Activated T-helper 17 cell treated with anti-CD3 and anti-CD28 coated beads, Interleukin-2, amount 50 U/mL, for 72 hours (primary cell): ENCODE data around the gene INSIG1. TPM values are rescaled to one million over a fixed set of nuclear protein-coding genes. Genes with fewer than 3 reads are reported as not detected.

Experiments used
- ATAC-seq: fragments of 150-1000 bp; cut with Tn5 transposase; replicated peaks from 2 replicates; pipeline ENCODE4 v1.10.0; 2021; ENCODE audit warnings: mild to moderate bottlenecking, moderate library complexity
- H3K27ac Mint-ChIP-seq: one replicate; pipeline ENCODE4 v1.8.0; 2022; ENCODE audit warnings: mixed read lengths
- H3K27me3 Mint-ChIP-seq: one replicate; pipeline ENCODE4 v1.8.0; 2022; ENCODE audit warnings: mixed read lengths
- H3K36me3 Mint-ChIP-seq: one replicate; pipeline ENCODE4 v1.8.0; 2022; ENCODE audit warnings: low read depth, mild to moderate bottlenecking, mixed read lengths
- H3K4me1 Mint-ChIP-seq: one replicate; pipeline ENCODE4 v1.8.0; 2022; ENCODE audit warnings: mixed read lengths
- H3K4me3 Mint-ChIP-seq: one replicate; pipeline ENCODE4 v1.8.0; 2022; ENCODE audit warnings: mild to moderate bottlenecking, mixed read lengths
- H3K9me3 Mint-ChIP-seq: one replicate; pipeline ENCODE4 v1.8.0; 2022; ENCODE audit warnings: mixed read lengths
- total RNA-seq, 2 donors: library from RNA; stranded (reverse); gene quantifications; one replicate each; pipeline ENCODE4 v1.2.3, GENCODE V29; 2022

Gene INSIG1
- total RNA-seq, 2 donors from 2014 or later: 140 to 216 TPM

DNA sequence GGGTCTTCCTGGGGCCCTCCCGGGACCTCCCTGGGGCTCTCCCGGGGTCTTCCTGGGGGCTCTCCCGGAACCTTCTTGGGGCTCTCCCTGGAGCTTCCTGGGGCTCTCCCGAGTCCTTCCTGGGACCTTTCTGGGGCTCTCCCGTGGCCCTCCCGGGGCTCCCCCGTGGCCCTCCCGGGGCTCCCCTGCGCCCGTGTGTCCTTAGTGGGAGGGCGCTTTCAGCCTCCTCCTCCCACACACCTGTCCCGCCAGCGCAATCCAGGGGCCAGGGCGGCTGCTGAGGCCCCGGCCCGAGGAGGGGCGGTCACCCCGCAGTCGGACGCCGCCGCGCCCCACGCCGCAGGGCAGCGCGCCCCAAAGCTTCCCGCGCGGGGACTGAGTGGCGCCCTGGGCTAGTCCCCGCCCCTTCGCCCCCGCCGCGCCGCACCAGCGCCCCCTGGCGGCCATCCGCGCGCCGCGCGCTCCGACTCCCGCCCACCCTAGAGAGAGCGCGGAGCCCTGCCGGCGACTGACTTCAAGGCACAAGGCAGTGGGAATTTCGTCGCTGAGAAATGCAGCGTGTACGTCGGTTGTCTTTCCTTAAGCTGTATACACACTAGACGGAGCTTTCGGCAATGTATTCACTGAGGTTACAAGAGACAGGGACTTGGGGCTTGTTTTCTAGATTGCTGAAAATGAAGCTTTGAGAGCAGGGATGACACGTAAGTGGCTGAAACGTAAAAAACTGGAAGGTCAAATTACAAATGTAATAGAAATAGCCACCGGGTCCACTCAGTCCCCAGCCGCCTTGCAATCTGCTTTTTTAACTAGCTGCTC, 47.1 kb downstream of the INSIG1 start:
- H3K4me3 Mint-ChIP-seq: peak overlapping the region; percentile 73
- H3K4me1 Mint-ChIP-seq: peaks cover 5% of the 10 kb centered on the region
- H3K9me3 Mint-ChIP-seq: no peaks in the 10 kb centered on the region
- H3K27ac Mint-ChIP-seq: no peak overlapping the region
- H3K36me3 Mint-ChIP-seq: no peaks in the 10 kb centered on the region
- peak; percentile 80 for ATAC-seq
- H3K27me3 Mint-ChIP-seq: peaks cover 10% of the 10 kb centered on the region

DNA sequence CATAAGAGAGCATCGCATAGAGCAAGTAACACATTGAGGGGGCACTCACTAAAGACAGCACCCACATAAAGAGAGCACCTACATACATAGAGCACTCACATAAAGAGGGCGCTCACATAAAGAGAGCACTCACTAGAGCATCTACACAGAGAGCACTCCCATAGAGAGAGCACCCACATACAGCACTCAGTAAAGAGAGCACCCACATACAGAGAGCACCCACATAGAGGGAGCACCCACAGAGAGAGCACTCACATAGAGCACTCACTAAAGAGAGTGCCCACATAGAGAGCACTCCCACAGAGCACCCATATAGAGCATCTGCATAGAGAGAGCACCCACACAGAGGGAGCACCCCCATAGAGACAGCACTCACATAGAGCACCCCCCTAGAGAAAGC, 47.8 kb downstream of the INSIG1 start:
- Mint-ChIP-seq H3K27ac (no peak overlapping the region), H3K4me1 (peaks cover 5% of the 10 kb centered on the region), H3K9me3 (no peaks in the 10 kb centered on the region), H3K4me3 (peak overlapping the region; percentile 73), H3K27me3 (peaks cover 9% of the 10 kb centered on the region), H3K36me3 (no peaks in the 10 kb centered on the region)
- ATAC-seq: no peak

DNA sequence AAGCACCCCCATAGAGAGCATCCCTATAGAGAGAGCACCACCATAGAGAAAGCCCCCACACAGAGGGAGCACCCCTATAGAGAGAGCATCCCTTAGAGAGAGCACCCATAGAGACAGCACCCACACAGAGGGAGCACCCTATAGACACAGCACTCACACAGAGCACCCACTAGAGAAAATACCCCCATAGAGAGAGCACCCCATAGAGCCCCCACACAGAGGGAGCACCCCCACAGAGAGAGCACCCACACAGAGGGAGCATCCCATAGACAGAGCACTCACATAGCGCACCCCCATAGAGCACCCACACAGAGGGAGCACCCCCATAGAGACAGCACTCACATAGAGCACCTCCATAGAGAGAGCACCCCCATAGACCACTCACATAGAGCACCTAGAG, 48.6 kb downstream of the INSIG1 start:
- Mint-ChIP-seq H3K4me3 (no peak overlapping the region), H3K9me3 (no peaks in the 10 kb centered on the region), H3K27me3 (peaks cover 9% of the 10 kb centered on the region)

DNA sequence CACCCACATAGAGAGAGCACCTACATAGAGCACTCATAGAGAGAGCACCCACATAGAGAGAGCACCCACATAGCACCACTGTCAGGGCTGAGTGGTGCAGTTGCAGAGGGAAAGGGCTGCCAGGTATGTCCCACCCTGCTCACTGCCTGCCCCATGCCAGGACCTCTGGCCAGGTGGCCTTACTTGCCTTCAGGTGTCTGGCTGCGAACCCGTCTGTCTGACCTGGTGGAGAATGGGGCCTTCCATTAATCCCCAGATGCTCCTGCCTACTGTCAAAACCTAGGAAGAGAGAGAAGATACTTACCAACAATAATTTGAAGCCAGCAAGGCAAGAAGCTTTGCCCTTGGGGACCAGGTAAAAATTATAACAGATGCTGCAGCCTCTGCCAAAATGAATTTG, 51.1 kb downstream of the INSIG1 start:
- H3K36me3 Mint-ChIP-seq: no peaks in the 10 kb centered on the region
- no peaks in the 10 kb centered on the region for H3K9me3 Mint-ChIP-seq
- ATAC-seq: no peak
- peaks cover 5% of the 10 kb centered on the region for H3K4me1 Mint-ChIP-seq
- H3K27ac Mint-ChIP-seq: no peak overlapping the region
- H3K27me3 Mint-ChIP-seq: peaks cover 5% of the 10 kb centered on the region
- H3K4me3 Mint-ChIP-seq: no peak overlapping the region

More for the DNA sequence above, 48.6 kb downstream of the INSIG1 start:
- Mint-ChIP-seq H3K36me3 (no peaks in the 10 kb centered on the region), H3K4me1 (peaks cover 5% of the 10 kb centered on the region), H3K27ac (no peak overlapping the region)
- no peak for ATAC-seq

DNA sequence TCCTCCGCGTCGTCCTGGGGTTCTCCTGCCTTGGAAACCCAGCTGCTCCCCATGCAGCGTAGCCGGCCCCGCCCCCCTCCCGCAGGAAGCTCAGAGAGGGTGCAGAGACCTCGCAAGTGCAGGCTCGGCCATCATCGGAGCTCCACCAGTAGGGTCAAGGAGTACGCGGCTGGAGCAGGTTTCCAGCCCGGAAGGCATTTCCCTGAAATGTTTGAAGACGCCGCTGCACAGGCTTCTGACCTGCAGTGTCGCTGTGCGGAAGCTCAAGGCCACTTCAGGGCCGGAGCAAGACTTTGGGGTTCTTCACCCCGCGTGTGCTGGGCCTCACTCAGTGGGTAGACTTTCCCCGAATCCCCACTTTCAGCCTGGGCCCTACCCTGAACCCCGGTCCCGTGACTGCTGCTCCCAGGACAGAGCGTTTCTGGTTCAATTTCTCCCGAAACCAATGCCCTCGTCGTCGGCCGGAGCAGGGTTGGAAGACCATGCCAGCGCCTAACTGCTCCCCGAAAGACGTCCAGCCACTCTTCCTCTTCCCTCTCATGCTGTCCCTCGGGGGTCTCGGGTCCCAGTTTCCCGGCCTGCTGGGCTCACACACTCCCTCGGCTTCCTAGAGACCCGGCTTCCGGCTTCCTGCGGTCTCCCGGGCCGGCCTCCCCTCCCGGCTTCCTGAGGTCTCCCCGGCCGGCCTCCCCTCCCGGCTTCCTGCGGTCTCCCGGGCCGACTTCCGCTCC, 52.1 kb downstream of the INSIG1 start:
- H3K27ac Mint-ChIP-seq: no peak overlapping the region
- no peaks in the 10 kb centered on the region for H3K36me3 Mint-ChIP-seq
- no peak for ATAC-seq
- peaks cover 5% of the 10 kb centered on the region for H3K4me1 Mint-ChIP-seq
- no peaks in the 10 kb centered on the region for H3K9me3 Mint-ChIP-seq
- peaks cover 5% of the 10 kb centered on the region for H3K27me3 Mint-ChIP-seq
- no peak overlapping the region for H3K4me3 Mint-ChIP-seq

DNA sequence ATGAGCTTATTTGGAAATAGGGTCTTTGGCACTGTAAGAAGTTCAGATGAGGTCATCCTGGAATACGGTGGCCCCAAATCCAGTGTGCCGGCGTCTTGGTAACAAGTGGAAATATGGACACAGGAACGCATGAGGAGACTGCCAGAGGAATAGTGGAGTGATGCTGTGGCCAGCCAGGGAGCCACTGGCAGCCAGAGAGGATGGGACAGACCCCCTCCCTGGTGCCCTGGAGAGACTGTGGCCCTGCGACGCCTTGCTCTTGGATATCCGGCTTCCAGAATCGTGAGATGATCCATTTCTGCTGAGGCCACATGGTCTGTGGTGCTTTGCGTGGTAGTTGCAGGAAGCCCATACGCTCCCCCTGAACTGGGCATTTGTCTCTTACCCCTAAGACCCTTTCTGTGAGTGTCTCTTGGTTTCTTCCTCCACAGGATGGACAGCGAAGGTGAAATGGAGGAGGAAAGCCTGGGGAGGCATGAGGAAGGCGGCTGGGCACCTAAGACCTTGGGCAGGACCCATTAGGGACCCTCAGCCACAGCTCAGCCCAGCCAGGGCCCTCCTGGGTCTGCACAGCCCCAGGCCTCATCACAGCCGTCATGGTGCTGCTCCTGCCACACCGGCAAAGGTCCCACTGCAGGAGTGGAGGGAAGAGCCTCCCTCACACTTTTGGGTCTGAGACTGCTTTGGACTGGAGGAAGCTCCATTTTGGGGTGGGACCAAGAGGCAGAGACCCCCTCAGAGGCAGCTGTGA, 53.6 kb downstream of the INSIG1 start:
- H3K4me3 Mint-ChIP-seq: no peak overlapping the region
- peaks cover 5% of the 10 kb centered on the region for H3K27me3 Mint-ChIP-seq
- no peak overlapping the region for H3K27ac Mint-ChIP-seq
- no peak for ATAC-seq
- H3K4me1 Mint-ChIP-seq: no peaks in the 10 kb centered on the region
- no peaks in the 10 kb centered on the region for H3K9me3 Mint-ChIP-seq
- no peaks in the 10 kb centered on the region for H3K36me3 Mint-ChIP-seq

- Mint-ChIP-seq H3K4me3 (no peak overlapping the region), H3K36me3 (no peaks in the 10 kb centered on the region), H3K27me3 (peaks cover 8% of the 10 kb centered on the region), H3K4me1 (no peaks in the 10 kb centered on the region), H3K27ac (no peak overlapping the region), H3K9me3 (no peaks in the 10 kb centered on the region)
- no peak for ATAC-seq
Observed at GRCh38 chr7:155352076-155352752, 54.5 kb downstream of the INSIG1 start.

DNA sequence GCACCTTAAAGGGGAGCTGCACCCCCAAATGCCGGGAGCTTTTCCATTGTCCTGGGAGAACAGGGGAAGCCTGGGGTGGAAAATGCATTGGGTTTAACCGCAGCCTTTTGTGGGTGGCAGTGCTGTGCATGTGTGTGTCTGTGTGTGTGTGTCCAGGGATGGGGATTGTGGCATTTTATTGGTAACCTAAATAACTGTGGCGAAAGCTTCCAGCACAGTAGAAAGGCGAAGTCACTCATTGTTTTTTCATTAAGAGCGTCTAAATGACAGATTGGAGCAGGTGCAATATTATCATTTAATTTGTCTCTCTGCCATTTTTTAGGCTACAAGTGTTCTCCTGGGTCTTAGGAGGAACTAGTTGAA, 55.1 kb downstream of the INSIG1 start:
- Mint-ChIP-seq H3K4me1 (no peaks in the 10 kb centered on the region), H3K4me3 (no peak overlapping the region)
- ATAC-seq: no peak

DNA sequence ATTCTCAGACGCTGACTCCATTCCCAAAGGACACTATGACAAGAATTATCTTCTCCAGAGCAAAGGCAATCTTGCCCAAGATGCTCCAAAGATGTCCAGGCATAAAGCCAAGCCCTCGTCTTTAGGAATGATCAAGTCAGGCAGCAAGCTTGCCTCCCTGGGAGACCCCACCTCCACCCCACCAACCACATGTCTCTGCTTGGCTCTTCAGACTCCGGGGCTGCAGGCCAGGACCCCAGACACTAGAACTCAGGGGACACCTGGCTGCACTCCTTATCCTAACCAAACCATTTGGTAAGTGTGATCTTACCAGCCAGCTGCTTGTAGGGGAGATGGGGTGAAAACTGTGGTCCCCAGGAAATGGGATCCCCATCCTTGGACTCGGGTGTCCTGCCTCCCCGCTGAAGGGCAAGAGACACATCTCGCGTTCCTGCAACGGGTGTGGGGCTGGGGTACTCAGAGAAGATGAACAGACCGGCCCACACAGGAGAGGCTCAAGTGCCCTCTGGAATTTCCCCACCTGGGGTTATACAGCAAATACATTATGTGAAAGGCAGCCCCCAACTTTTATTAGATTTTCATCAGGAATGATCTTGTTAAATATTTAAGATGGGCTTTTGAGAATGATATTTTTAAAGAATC, 55.7 kb downstream of the INSIG1 start:
- peaks cover 8% of the 10 kb centered on the region for H3K27me3 Mint-ChIP-seq
- H3K27ac Mint-ChIP-seq: no peak overlapping the region

More for the DNA sequence above, 55.1 kb downstream of the INSIG1 start:
- Mint-ChIP-seq H3K36me3 (no peaks in the 10 kb centered on the region), H3K27ac (no peak overlapping the region), H3K27me3 (peaks cover 8% of the 10 kb centered on the region), H3K9me3 (no peaks in the 10 kb centered on the region)

DNA sequence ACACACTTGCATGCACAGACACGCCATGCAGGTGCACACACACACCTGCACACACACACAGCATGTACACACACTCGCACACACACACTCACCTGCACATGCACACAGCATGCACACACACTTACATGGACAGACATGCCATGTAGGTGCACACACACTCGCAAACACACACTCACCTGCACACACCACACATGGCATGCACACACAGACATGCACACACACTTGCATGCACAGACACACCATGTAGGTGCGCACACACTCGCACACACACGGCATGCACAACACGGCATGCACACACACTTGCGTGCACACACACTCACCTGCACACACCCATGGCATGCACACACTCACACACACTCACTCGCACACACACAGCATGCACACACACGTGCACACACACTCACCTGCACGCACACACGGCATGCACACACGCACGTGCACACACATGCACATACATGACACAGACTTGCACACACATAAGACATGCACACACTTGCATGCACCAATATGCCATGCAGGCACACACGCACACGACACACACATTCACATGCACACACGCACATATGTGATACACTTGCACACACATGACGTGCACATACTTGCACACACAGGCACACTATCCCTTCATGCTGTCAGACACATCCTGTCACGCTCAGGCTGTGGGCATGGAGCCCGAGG, 56.8 kb downstream of the INSIG1 start:
- H3K4me3 Mint-ChIP-seq: no peak overlapping the region
- no peaks in the 10 kb centered on the region for H3K36me3 Mint-ChIP-seq
- H3K9me3 Mint-ChIP-seq: no peaks in the 10 kb centered on the region
- H3K4me1 Mint-ChIP-seq: no peaks in the 10 kb centered on the region
- no peak for ATAC-seq
- no peak overlapping the region for H3K27ac Mint-ChIP-seq
- H3K27me3 Mint-ChIP-seq: peaks cover 12% of the 10 kb centered on the region

More for the DNA sequence above, 55.7 kb downstream of the INSIG1 start:
- H3K4me1 Mint-ChIP-seq: no peaks in the 10 kb centered on the region
- H3K4me3 Mint-ChIP-seq: no peak overlapping the region
- no peaks in the 10 kb centered on the region for H3K9me3 Mint-ChIP-seq
- ATAC-seq: no peak
- H3K36me3 Mint-ChIP-seq: no peaks in the 10 kb centered on the region

- no peak for ATAC-seq
- H3K9me3 Mint-ChIP-seq: no peaks in the 10 kb centered on the region
- H3K27me3 Mint-ChIP-seq: peaks cover 18% of the 10 kb centered on the region
- H3K27ac Mint-ChIP-seq: no peak overlapping the region
- H3K36me3 Mint-ChIP-seq: no peaks in the 10 kb centered on the region
- no peaks in the 10 kb centered on the region for H3K4me1 Mint-ChIP-seq
- no peak overlapping the region for H3K4me3 Mint-ChIP-seq
Observed at GRCh38 chr7:155355176-155355575, 57.5 kb downstream of the INSIG1 start.

DNA sequence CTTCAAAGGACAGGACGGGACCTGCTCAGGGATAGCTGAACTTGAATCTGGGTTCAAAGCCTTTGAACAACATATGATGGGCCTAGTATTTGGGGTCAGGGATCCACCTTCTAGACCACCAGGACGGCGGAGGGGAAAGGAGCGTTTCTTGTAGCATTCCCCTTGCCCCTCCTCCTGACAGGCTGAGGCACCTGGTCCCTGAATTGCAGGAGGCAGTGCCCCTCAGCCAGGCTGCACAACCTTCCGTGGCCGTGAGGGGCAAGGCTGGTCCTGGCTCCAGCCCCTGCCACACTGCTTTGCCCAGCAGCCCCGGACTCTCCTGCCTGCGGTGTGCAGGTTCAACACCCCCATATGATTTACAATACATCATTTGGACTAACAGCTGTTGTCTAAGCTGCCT, 58.1 kb downstream of the INSIG1 start:
- H3K9me3 Mint-ChIP-seq: no peaks in the 10 kb centered on the region
- no peak overlapping the region for H3K27ac Mint-ChIP-seq
- peaks cover 22% of the 10 kb centered on the region for H3K27me3 Mint-ChIP-seq
- ATAC-seq: no peak
- no peaks in the 10 kb centered on the region for H3K36me3 Mint-ChIP-seq
- H3K4me3 Mint-ChIP-seq: no peak overlapping the region
- no peaks in the 10 kb centered on the region for H3K4me1 Mint-ChIP-seq

DNA sequence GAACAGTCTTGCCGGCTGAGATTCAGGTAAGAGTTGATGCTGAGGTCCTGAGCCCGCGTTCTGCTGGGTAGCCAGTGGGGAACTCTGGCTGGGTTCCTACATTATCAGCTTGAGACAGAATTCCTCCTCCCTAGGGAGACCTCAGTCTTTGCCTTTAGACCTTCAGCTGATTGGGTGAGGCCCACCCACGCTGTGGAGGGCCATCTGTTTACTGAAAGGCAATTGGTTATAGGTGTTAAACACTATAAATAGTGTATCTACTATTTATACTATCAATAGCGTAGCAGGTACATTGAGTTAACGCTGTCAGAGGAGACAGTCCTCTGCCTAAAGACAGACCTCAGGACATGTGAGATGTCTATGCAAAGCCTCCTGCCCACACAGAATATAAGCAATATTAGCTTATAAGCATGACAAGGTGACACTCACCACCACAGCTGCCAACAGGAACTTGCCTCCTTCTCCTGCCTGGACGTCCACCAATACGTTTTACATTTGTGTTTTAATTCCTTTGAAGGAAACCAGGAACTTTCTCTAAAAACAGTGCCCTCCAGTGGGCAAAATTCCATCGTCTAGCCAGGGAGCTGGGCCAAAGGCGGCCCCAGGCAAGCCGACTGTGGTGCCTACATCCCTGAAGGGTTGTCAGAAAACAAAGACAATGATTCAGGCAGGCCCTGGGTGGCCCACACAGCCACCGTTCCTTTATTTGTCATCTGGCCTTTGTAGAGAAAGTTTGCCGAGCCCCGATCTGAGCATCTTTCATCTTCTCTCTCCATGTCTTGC, 58.8 kb downstream of the INSIG1 start:
- Mint-ChIP-seq H3K27me3 (peaks cover 19% of the 10 kb centered on the region), H3K4me1 (no peaks in the 10 kb centered on the region), H3K4me3 (no peak overlapping the region), H3K9me3 (no peaks in the 10 kb centered on the region), H3K36me3 (no peaks in the 10 kb centered on the region), H3K27ac (no peak overlapping the region)
- no peak for ATAC-seq
